ENCODE data around the gene SIRPD. TPM values are rescaled to one million over a fixed set of nuclear protein-coding genes. Genes with fewer than 3 reads are reported as not detected.
A peak's percentile ranks its signal among the peaks of the same experiment; 100 is the strongest.

SIRPD gene
- polyA plus RNA-seq, 1 donor (not counting 4 experiments of a cell fraction or from before 2014, with no cell fraction given), result not detected

GRCh38 chr20:1538655-1539054, 18.9 kb downstream of the SIRPD start:
- dilution Hi-C loops (cut with MboI; ENCODE audit: extremely low pct_ligation_motif_present, low sequenced_read_pairs), result no loop called here
- Histone ChIP-seq H3K27me3 (ENCODE audit: control insufficient read depth, extremely low read depth, insufficient read depth, low read length) (no peaks in the 10 kb centered on the region), H4K20me1 (ENCODE audit: control insufficient read depth, extremely low read depth, insufficient read depth, low read length) (no peaks in the 10 kb centered on the region), H3K79me2 (ENCODE audit: control insufficient read depth, insufficient read depth, low read length) (no peaks in the 10 kb centered on the region), H3K9me1 (ENCODE audit: control insufficient read depth, extremely low read depth, insufficient read depth, low read length) (no peaks in the 10 kb centered on the region), H3K9me3 (ENCODE audit: control insufficient read depth, low read depth, low read length) (no peaks in the 10 kb centered on the region), H3K36me3 (ENCODE audit: control insufficient read depth in 2 of 2, extremely low read depth in 1 of 2, insufficient read depth in 2 of 2, low read length in 2 of 2) (no peaks in the 10 kb centered on the region), H3K4me1 (ENCODE audit: control insufficient read depth, extremely low read depth, insufficient read depth, low read length) (peaks cover 8% of the 10 kb centered on the region), H3K9ac (ENCODE audit: control insufficient read depth, extremely low read depth, insufficient read depth, low read length) (no peak overlapping the region), H2AFZ (ENCODE audit: control insufficient read depth, low read length) (no peak overlapping the region), H3K4me3 (ENCODE audit: control insufficient read depth in 2 of 3, extremely low read depth in 1 of 3, insufficient read depth in 2 of 3, low read depth in 1 of 3, low read length in 3 of 3) (no peak overlapping the region), H3K27ac (ENCODE audit: control insufficient read depth, insufficient read depth, low read length) (no peak overlapping the region), H3K4me2 (ENCODE audit: control insufficient read depth, extremely low read depth, insufficient read depth, low read depth, low read length) (no peak overlapping the region)
- DNase-seq (ENCODE audit: low read depth, low spot score) (peak; percentile 66), FAIRE-seq (peak; percentile 73)
- TF ChIP-seq EZH2 (IDR thresholded peaks at IDR 0.05; ENCODE audit: low read length) (no peak), CTCF (optimal IDR thresholded peaks at IDR 0.05 in 1 of 3, IDR thresholded peaks at IDR 0.05 in 1 of 3, conservative IDR thresholded peaks at IDR 0.05 in 1 of 3; ENCODE audit: extremely low read depth in 1 of 3, insufficient read depth in 2 of 3, low read length in 3 of 3) (no peak)

- peaks cover 8% of the 10 kb centered on the region for H3K4me1 ChIP-seq (ENCODE audit: control insufficient read depth, extremely low read depth, insufficient read depth, low read length)
- no peaks in the 10 kb centered on the region for H3K9me3 ChIP-seq (ENCODE audit: control insufficient read depth, low read depth, low read length)
- DNase-seq (ENCODE audit: low read depth, low spot score) (no peak), FAIRE-seq (no peak)
- H3K9ac ChIP-seq (ENCODE audit: control insufficient read depth, extremely low read depth, insufficient read depth, low read length), result no peak overlapping the region
- H3K79me2 ChIP-seq (ENCODE audit: control insufficient read depth, insufficient read depth, low read length), result no peaks in the 10 kb centered on the region
- H3K27ac ChIP-seq (ENCODE audit: control insufficient read depth, insufficient read depth, low read length), result no peak overlapping the region
- no peak overlapping the region for H2AFZ ChIP-seq (ENCODE audit: control insufficient read depth, low read length)
- no peak for TF ChIP-seq CTCF (optimal IDR thresholded peaks at IDR 0.05 in 1 of 3, IDR thresholded peaks at IDR 0.05 in 1 of 3, conservative IDR thresholded peaks at IDR 0.05 in 1 of 3; ENCODE audit: extremely low read depth in 1 of 3, insufficient read depth in 2 of 3, low read length in 3 of 3)
- no peak for TF ChIP-seq EZH2 (IDR thresholded peaks at IDR 0.05; ENCODE audit: low read length)
- dilution Hi-C loops (cut with MboI; ENCODE audit: extremely low pct_ligation_motif_present, low sequenced_read_pairs), result no loop called here
- no peaks in the 10 kb centered on the region for H3K27me3 ChIP-seq (ENCODE audit: control insufficient read depth, extremely low read depth, insufficient read depth, low read length)
- H3K4me3 ChIP-seq (ENCODE audit: control insufficient read depth in 2 of 3, extremely low read depth in 1 of 3, insufficient read depth in 2 of 3, low read depth in 1 of 3, low read length in 3 of 3), result no peak overlapping the region
- H3K4me2 ChIP-seq (ENCODE audit: control insufficient read depth, extremely low read depth, insufficient read depth, low read depth, low read length), result no peak overlapping the region
- no peaks in the 10 kb centered on the region for H3K36me3 ChIP-seq (ENCODE audit: control insufficient read depth in 2 of 2, extremely low read depth in 1 of 2, insufficient read depth in 2 of 2, low read length in 2 of 2)
- H4K20me1 ChIP-seq (ENCODE audit: control insufficient read depth, extremely low read depth, insufficient read depth, low read length), result no peaks in the 10 kb centered on the region
- H3K9me1 ChIP-seq (ENCODE audit: control insufficient read depth, extremely low read depth, insufficient read depth, low read length), result no peaks in the 10 kb centered on the region
Measured at GRCh38 chr20:1537731-1538058, 19.8 kb downstream of the SIRPD start.
